BE2C (cell line): ENCODE data around the gene PCGF2.

ENCODE experiments used
- DNase-seq: peaks from one replicate; pipeline ENCODE4 v3.0.0-alpha.2; 2020
- H3K27me3 ChIP-seq: fragments of 250-450 bp; sonication (Bioruptor Pico); 2 replicates; pipeline ENCODE4 v1.5.1; 2020; ENCODE audit warnings: mild to moderate bottlenecking
- H3K36me3 ChIP-seq: fragments of 250-450 bp; sonication (Bioruptor Pico); 2 replicates; pipeline ENCODE4 v1.5.1; 2020; ENCODE audit warnings: mild to moderate bottlenecking
- H3K4me1 ChIP-seq: fragments of 250-450 bp; sonication (Bioruptor Pico); 2 replicates; pipeline ENCODE4 v1.5.1; 2020
- H3K4me3 ChIP-seq: 2 replicates; pipeline ENCODE4 v1.5.1; 2011; ENCODE audit warnings: low read depth, low read length
- H3K9me3 ChIP-seq: fragments of 250-450 bp; sonication (Bioruptor Pico); 2 replicates; pipeline ENCODE4 v1.5.1; 2020
- CTCF ChIP-seq: IDR thresholded peaks from 2 replicates; pipeline ENCODE4 v1.5.1; 2012; ENCODE audit warnings: mild to moderate bottlenecking, low read depth, low read length

The PCGF2 gene

GRCh38 chr17:38687286-38687685 is 60.9 kb downstream of the PCGF2 start:
- DNase-seq, result no peak
- no peaks in the 10 kb centered on the region for H3K27me3 ChIP-seq
- TF ChIP-seq CTCF, result no peak
- H3K4me3 ChIP-seq, result no peak overlapping the region
- H3K36me3 ChIP-seq, result no peaks in the 10 kb centered on the region
- H3K4me1 ChIP-seq, result peaks cover 4% of the 10 kb centered on the region; the same call in 1 of the 2 replicates
- H3K9me3 ChIP-seq, result no peaks in the 10 kb centered on the region

DNA sequence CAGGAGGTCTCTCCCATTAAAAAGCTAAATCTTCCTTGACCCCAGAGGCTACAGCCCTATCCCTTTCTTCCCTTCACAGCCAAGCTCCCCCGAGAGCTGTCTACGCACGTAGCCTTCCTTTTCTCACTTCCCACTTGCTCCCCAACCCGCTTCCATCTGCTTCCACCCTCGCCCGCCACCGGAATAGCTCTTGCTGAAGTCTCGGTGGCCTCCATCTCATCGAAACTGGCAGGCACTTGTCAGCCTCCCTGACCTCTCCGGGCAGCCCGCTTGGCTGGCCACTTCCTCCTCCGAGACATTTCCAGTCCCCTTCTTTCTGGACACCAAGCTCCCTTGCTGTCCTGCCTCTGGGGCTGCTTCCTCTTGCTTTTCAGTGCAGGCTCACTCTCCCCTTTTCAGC is 62.6 kb downstream of the PCGF2 start:
- no peak for DNase-seq
- H3K36me3 ChIP-seq, result no peaks in the 10 kb centered on the region
- H3K27me3 ChIP-seq, result no peaks in the 10 kb centered on the region
- peaks cover under 1% of the 10 kb centered on the region; the same call in 1 of the 2 replicates for H3K4me1 ChIP-seq
- no peak overlapping the region for H3K4me3 ChIP-seq
- H3K9me3 ChIP-seq, result no peaks in the 10 kb centered on the region
- no peak for TF ChIP-seq CTCF
